ENCODE results near the gene LLCFC1.

LLCFC1 gene

GRCh38 chr7:142963993-142964392 lies 24.7 kb downstream of the LLCFC1 start:
- TF ChIP-seq TAF1 (IDR thresholded peaks at IDR 0.05; ENCODE audit: borderline replicate concordance, insufficient read depth, low read length) (no peak), POLR2AphosphoS5 (IDR thresholded peaks at IDR 0.05; ENCODE audit: low read depth, low read length) (no peak), SIN3A (IDR thresholded peaks at IDR 0.05; ENCODE audit: borderline replicate concordance, insufficient read depth, low read length) (no peak), FOXP2 (optimal IDR thresholded peaks at IDR 0.05; ENCODE audit: borderline replicate concordance, extremely low read depth, extremely low read length, insufficient read depth) (no peak)

- TF ChIP-seq TAF1 (IDR thresholded peaks at IDR 0.05; ENCODE audit: borderline replicate concordance, insufficient read depth, low read length): no peak
- TF ChIP-seq REST (IDR thresholded peaks at IDR 0.05; ENCODE audit: insufficient read depth in 1 of 2, low read depth in 2 of 2, low read length in 2 of 2): no peak
- TF ChIP-seq POLR2AphosphoS5 (IDR thresholded peaks at IDR 0.05; ENCODE audit: low read depth, low read length): no peak
- no peak for TF ChIP-seq FOXP2 (optimal IDR thresholded peaks at IDR 0.05; ENCODE audit: borderline replicate concordance, extremely low read depth, extremely low read length, insufficient read depth)
Observed at GRCh38 chr7:142964502-142965246, 25.4 kb downstream of the LLCFC1 start.

- TF ChIP-seq FOXP2 (optimal IDR thresholded peaks at IDR 0.05; ENCODE audit: borderline replicate concordance, extremely low read depth, extremely low read length, insufficient read depth): no peak
Observed at GRCh38 chr7:142968229-142968628, 28.9 kb downstream of the LLCFC1 start.

GRCh38 chr7:142969183-142969582 lies 29.9 kb downstream of the LLCFC1 start:
- no peak for TF ChIP-seq POLR2AphosphoS5 (IDR thresholded peaks at IDR 0.05; ENCODE audit: low read depth, low read length)

- no peak for TF ChIP-seq REST (IDR thresholded peaks at IDR 0.05; ENCODE audit: insufficient read depth in 1 of 2, low read depth in 2 of 2, low read length in 2 of 2)
Observed at GRCh38 chr7:142974626-142975025, 35.3 kb downstream of the LLCFC1 start.

GRCh38 chr7:142983825-142984224 lies 44.5 kb downstream of the LLCFC1 start:
- TF ChIP-seq REST (IDR thresholded peaks at IDR 0.05; ENCODE audit: insufficient read depth in 1 of 2, low read depth in 2 of 2, low read length in 2 of 2) (no peak), SIN3A (IDR thresholded peaks at IDR 0.05; ENCODE audit: borderline replicate concordance, insufficient read depth, low read length) (no peak), FOXP2 (optimal IDR thresholded peaks at IDR 0.05; ENCODE audit: borderline replicate concordance, extremely low read depth, extremely low read length, insufficient read depth) (no peak), TAF1 (IDR thresholded peaks at IDR 0.05; ENCODE audit: borderline replicate concordance, insufficient read depth, low read length) (no peak), POLR2AphosphoS5 (IDR thresholded peaks at IDR 0.05; ENCODE audit: low read depth, low read length) (no peak)

- TF ChIP-seq FOXP2 (optimal IDR thresholded peaks at IDR 0.05; ENCODE audit: borderline replicate concordance, extremely low read depth, extremely low read length, insufficient read depth): no peak
- no peak for TF ChIP-seq REST (IDR thresholded peaks at IDR 0.05; ENCODE audit: insufficient read depth in 1 of 2, low read depth in 2 of 2, low read length in 2 of 2)
- TF ChIP-seq TAF1 (IDR thresholded peaks at IDR 0.05; ENCODE audit: borderline replicate concordance, insufficient read depth, low read length): no peak
Observed at GRCh38 chr7:142984297-142984696, 45.0 kb downstream of the LLCFC1 start.
